ENCODE data around the gene PEPD. TPM values are rescaled to one million over a fixed set of nuclear protein-coding genes. Genes with fewer than 3 reads are reported as not detected.

The PEPD gene
- total RNA-seq, 4 donors from 2014 or later, result 92.6 to 323 (median 218) TPM

DNA sequence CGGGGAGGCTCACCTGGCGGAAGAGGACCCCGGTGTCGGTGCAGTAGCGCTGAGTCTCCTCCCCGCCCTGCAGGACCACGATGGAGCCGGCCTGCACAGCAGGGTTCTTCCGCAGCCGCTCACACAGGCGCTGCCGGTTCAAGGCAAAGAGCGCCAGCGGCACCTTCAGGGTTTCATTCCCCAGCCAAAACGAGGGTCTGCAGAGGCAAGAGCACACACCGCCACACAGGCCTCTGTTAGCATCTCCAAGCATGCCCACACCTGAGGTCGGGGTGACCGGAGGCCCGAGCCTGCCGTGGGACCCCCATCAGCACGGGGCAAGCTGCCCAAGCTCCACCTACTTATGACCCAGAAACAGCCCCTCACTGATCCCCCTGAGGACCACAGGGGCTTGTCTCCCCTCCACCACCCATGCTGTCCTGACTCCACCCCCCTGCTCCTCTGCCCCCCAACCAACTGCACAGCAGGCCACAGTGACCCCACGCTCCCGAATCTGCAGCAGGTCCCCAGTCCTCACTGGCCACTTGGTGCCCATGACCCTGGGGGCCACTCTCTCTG is 8.9 kb downstream of the PEPD start:
- Histone ChIP-seq H3K4me1 (no peaks in the 10 kb centered on the region), H3K4me3 (no peak overlapping the region), H3K9me3 (no peaks in the 10 kb centered on the region), H3K36me3 (no peaks in the 10 kb centered on the region), H3K27me3 (no peaks in the 10 kb centered on the region), H3K27ac (no peak overlapping the region)
- DNase-seq, result no peak
- WGBS, 2 donors (ENCODE audit: low coverage in 1 of 2), result 99% methylated on average over 9 of the region's 23 CpGs; no CpG with 5 or more reads in 1 of the 2 donors
- in situ Hi-C loops (cut with MboI; ENCODE audit: low pct_ligation_motif_present in 1 of 4, low pct_unique_long_range_greater_than_20kb in 1 of 4, low sequenced_read_pairs in 3 of 4) (no loop called here), intact Hi-C loops (cut with DNase I; ENCODE audit: low total_unique reads) (no loop called here)
- TF ChIP-seq POLR2A (IDR thresholded peaks at IDR 0.05), result no peak
- TF ChIP-seq, protein P1, sequence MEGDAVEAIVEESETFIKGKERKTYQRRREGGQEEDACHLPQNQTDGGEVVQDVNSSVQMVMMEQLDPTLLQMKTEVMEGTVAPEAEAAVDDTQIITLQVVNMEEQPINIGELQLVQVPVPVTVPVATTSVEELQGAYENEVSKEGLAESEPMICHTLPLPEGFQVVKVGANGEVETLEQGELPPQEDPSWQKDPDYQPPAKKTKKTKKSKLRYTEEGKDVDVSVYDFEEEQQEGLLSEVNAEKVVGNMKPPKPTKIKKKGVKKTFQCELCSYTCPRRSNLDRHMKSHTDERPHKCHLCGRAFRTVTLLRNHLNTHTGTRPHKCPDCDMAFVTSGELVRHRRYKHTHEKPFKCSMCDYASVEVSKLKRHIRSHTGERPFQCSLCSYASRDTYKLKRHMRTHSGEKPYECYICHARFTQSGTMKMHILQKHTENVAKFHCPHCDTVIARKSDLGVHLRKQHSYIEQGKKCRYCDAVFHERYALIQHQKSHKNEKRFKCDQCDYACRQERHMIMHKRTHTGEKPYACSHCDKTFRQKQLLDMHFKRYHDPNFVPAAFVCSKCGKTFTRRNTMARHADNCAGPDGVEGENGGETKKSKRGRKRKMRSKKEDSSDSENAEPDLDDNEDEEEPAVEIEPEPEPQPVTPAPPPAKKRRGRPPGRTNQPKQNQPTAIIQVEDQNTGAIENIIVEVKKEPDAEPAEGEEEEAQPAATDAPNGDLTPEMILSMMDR (IDR thresholded peaks at IDR 0.05), result no peak
- no peak for TF ChIP-seq POLR2AphosphoS5 (IDR thresholded peaks at IDR 0.05)
- no peak for TF ChIP-seq EP300 (IDR thresholded peaks at IDR 0.05; ENCODE audit: low read depth)

DNA sequence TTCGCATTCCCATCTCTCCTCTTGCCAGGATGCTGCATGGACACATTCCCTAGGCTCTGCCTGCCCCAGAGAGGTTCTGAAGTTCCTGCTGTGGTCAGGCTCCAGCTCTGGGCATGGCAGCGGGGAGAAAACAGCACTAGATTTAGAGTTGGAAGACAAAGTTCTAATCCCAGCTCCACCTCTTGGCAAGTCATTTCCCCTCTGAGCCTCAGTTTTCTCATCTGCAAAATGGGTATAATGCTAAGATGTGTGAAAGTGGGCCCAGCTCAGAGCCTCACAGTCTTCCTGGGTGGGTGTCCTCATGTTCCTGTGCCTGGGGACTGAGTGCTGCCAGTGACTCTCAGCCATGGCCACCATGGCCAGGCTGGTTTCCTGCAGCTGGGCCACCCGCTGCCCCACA is 9.6 kb downstream of the PEPD start:
- no peaks in the 10 kb centered on the region for H3K27me3 ChIP-seq
- TF ChIP-seq, protein P1 (IDR thresholded peaks at IDR 0.05), result no peak
- TF ChIP-seq POLR2AphosphoS5 (IDR thresholded peaks at IDR 0.05) (no peak), EP300 (IDR thresholded peaks at IDR 0.05; ENCODE audit: low read depth) (no peak), POLR2A (IDR thresholded peaks at IDR 0.05) (no peak)

DNA sequence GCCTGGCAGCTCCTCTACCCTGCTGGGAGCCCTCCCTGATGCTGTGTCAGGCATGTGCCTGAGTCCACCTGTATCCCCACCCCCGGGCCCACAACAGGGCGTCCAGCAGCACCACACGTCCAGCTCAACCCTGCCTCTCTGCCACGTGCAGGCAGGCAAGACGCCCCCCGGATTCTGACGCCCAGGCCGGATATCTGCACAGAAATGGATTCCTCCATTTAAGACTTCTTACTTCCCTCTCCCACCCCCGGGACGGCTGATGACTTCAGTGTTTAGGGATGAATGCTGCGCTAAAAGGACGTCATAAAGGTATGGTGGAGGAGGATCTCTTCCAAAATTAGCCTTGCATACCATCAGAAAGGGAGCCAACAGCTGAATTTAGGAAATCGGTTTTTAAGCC is 10.2 kb downstream of the PEPD start:
- no peaks in the 10 kb centered on the region for H3K36me3 ChIP-seq
- H3K27ac ChIP-seq, result no peak overlapping the region
- WGBS, 2 donors (ENCODE audit: low coverage in 1 of 2), result 94% methylated on average over 13 of the region's 13 CpGs; no CpG with 5 or more reads in 1 of the 2 donors
- intact Hi-C loops (cut with DNase I; ENCODE audit: low total_unique reads) (no loop called here), in situ Hi-C loops (cut with MboI; ENCODE audit: low pct_ligation_motif_present in 1 of 4, low pct_unique_long_range_greater_than_20kb in 1 of 4, low sequenced_read_pairs in 3 of 4) (no loop called here)
- no peaks in the 10 kb centered on the region for H3K9me3 ChIP-seq
- no peak for TF ChIP-seq EP300 (IDR thresholded peaks at IDR 0.05; ENCODE audit: low read depth)
- TF ChIP-seq, protein P1 (IDR thresholded peaks at IDR 0.05), result no peak
- no peak for TF ChIP-seq POLR2A (IDR thresholded peaks at IDR 0.05)
- no peak for TF ChIP-seq POLR2AphosphoS5 (IDR thresholded peaks at IDR 0.05)
- H3K4me3 ChIP-seq, result no peak overlapping the region
- H3K4me1 ChIP-seq, result no peaks in the 10 kb centered on the region
- H3K27me3 ChIP-seq, result no peaks in the 10 kb centered on the region
- no peak for DNase-seq

More for the DNA sequence above, 9.6 kb downstream of the PEPD start:
- Histone ChIP-seq H3K27ac (no peak overlapping the region), H3K4me1 (no peaks in the 10 kb centered on the region), H3K36me3 (no peaks in the 10 kb centered on the region), H3K4me3 (no peak overlapping the region), H3K9me3 (no peaks in the 10 kb centered on the region)
- DNase-seq, result no peak
- 80 to 90% methylated on average over 1 to 3 of the region's 3 CpGs for WGBS, 2 donors (ENCODE audit: low coverage in 1 of 2)
- intact Hi-C loops (cut with DNase I; ENCODE audit: low total_unique reads), result no loop called here
- in situ Hi-C loops (cut with MboI; ENCODE audit: low pct_ligation_motif_present in 1 of 4, low pct_unique_long_range_greater_than_20kb in 1 of 4, low sequenced_read_pairs in 3 of 4), result no loop called here

DNA sequence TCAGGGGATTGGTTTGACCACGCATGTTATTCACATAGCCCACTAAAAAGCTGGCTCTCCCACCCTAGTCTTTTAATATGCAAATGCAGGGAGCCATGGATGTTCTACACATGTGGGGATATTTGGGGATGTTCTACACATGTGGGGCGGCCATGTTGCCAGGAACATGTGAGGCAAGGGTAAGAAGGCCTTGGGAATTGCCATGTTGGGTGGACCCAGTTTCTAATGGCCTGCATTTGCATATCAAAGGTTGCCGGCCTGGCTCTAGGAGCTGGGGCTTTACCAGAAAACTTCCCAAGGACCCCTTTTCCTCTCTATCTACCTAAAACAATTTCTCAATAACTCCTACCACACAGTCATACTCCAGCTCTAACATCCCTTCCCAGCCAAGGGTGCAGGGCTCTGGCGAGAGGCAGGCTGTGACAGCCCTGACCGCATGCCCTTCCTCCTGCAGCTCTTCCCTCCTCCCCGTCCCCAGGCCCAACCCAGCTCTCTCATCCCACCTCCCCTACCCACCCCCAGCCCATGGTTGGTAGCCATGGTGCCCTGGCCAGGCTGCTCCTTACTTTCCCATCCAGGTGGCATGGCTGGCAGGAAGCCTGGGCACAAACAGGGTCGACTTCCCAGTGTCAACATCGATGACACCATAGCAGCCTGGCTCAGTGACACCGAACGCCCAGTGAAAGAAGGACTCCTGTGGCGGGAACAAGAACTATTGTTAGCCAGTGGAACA is 11.0 kb downstream of the PEPD start:
- no peaks in the 10 kb centered on the region for H3K4me1 ChIP-seq
- H3K27ac ChIP-seq, result no peak overlapping the region
- no peak overlapping the region for H3K4me3 ChIP-seq
- no peak for DNase-seq
- H3K27me3 ChIP-seq, result no peaks in the 10 kb centered on the region
- no peaks in the 10 kb centered on the region for H3K9me3 ChIP-seq
- H3K36me3 ChIP-seq, result no peaks in the 10 kb centered on the region
- no peak for TF ChIP-seq POLR2A (IDR thresholded peaks at IDR 0.05)
- TF ChIP-seq EP300 (IDR thresholded peaks at IDR 0.05; ENCODE audit: low read depth), result no peak
- TF ChIP-seq POLR2AphosphoS5 (IDR thresholded peaks at IDR 0.05), result no peak
- TF ChIP-seq, protein P1 (IDR thresholded peaks at IDR 0.05), result no peak
- WGBS, 2 donors (ENCODE audit: low coverage in 1 of 2), result 91 to 100% methylated on average over 3 to 11 of the region's 11 CpGs
- intact Hi-C loops (cut with DNase I; ENCODE audit: low total_unique reads) (no loop called here), in situ Hi-C loops (cut with MboI; ENCODE audit: low pct_ligation_motif_present in 1 of 4, low pct_unique_long_range_greater_than_20kb in 1 of 4, low sequenced_read_pairs in 3 of 4) (no loop called here)

Data from transverse colon (tissue), 4 donors.